Activated effector memory CD4-positive, alpha-beta T cell treated with Interleukin-2 at 50 U/mL for 16 hours (primary cell): ENCODE measurements around the gene INO80D.
A peak's percentile ranks its signal among the peaks of the same experiment; 100 is the strongest.

ENCODE experiments used
- DNase-seq: peaks from one replicate; pipeline ENCODE4 v3.0.0-alpha.2; 2020

The INO80D gene

DNA sequence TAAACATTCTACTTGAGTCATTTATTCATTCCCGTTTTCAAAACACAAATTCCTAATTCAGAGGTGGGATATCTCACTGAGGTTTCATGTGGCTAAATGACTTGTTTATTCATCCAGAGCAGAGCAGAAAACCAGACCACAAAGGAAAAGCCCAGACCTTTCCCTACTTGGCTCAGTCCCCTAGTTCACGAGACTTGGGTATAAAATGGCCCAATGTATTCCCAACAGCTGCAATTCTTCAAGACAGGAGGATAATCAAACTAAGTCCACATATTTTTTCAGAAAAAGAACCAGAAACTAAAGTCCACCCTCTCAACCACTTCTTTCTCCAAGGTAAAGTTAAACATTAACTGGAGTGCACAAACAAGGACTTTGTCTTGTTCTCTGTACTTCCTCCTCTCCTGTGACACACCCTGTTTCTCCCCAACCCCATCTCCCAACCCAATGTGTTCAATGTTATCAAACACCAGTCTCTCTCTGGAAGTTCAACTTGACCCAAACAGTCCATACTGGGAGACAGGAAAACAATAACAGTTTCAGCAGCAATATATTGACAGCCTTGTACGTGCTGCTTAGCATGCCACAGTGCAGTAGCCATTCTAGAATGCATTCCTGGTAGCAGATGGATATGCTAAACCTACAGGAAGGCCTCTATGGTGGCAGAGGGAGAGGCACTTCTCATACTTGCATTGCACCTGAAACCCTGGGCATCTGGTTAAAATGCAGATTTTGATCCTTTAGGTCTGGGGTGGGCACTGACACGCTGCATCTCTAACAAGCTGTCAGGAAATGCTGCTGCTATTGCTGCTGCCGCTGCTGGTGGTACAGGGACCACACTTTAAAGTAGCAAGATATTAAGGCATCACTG lies 110.7 kb downstream of the INO80D start:
- no peak for DNase-seq

DNA sequence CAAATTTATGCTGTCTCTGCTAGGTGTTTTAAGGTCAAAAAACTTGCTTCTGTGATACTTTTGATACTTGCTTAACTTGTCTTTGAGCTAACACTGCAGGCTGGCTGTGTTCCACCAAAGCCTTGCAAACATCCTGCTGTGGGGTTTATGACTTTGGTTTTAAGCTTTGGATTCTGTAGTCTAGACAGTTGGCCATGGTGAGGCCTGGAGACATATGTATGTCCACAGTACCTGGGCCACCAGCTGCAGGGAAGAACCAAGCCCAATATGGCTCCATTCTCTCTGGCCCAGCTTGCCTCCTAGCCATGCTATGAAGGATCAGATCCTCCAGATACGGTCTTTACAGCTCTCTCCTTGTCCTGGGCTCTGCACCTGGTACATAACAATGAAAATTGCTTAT lies 113.9 kb downstream of the INO80D start:
- DNase-seq = no peak

DNA sequence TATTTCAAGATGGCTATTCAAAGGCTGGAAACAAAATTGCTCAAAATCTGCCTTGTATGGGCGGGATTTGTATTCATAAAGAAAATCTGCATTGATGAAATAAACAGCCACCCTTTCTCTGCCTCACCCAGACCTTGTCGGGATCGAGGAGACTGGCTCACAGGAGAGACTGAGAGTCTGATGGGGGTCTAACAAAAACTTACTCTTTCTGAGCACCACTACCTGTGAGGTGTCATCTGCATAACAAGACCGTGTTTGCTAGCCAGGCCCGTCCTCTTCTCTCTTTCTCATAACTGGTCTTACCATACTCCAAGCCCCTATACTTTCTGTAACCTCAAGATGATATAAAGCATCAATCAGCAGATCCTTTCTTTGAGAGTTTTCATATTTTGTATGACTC lies 115.6 kb downstream of the INO80D start:
- no peak for DNase-seq

DNA sequence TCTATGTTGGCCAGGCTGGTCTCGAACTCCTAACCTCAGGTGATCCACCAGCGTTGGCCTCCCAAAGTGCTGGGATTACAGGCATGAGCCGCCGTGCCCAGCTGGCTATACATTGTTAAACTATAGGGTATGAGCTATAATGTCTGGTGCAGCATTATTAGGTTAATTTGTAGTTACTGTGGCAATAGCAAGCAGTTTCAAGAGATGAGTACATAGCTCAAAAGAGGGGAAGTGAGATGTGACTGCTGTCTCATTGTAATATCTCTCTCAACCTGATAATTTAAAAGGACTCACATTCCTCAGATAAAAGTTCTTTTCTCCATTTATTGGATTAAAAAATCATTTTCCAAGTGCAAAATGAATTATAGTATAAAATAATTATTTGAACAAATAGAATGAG lies 116.4 kb downstream of the INO80D start:
- no peak for DNase-seq

DNA sequence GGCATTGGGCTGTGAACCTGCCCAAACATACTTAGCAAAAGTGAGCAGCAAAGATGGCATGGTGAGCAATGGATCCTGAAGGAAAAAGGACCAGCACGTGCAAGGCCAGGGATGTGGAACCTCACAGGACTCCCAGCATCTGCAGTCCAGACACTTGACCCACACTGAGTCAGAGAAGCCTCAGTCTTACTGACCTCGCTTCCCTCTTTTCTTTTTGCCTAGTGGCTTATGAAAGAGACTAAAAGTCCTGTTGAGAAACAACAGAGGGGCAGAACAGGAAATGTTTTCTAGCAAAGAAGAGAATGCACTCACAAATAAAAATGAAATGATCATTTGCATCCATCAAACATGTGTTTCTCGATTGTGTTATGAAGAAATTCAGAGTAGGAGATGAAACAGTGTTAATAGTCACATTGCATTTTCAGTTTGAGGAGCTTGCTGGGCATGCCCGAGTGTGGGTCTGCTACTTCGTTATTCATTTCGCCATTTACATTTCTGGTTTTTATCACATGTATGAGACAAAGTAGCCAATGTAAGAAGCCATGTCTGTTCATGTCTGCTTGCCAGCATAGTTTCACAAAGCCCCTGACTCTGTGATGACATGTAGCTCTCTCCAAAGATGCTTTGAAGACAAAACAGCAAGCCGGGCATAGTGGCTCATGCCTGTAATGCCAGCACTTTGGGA lies 118.4 kb downstream of the INO80D start:
- DNase-seq = no peak

DNA sequence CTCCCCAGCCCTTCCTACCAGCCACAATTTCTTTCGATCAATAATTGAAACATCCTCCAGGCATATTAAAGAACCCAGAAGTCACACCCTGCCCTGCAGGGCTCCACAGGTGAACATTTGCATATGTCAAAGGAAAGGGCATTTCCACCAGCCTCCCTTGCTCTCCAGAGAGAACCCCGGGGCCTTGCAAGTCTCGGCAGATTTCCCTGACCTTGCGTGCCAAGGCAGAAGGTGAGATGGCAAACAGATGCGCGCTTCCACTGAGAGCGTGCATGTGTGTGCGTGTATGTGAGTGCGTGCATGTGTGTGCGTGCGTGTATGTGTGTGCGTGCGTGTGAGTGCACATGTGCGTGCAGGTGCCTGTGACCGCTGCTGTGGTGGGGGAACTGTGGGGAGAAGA lies 120.3 kb downstream of the INO80D start:
- no peak for DNase-seq

DNA sequence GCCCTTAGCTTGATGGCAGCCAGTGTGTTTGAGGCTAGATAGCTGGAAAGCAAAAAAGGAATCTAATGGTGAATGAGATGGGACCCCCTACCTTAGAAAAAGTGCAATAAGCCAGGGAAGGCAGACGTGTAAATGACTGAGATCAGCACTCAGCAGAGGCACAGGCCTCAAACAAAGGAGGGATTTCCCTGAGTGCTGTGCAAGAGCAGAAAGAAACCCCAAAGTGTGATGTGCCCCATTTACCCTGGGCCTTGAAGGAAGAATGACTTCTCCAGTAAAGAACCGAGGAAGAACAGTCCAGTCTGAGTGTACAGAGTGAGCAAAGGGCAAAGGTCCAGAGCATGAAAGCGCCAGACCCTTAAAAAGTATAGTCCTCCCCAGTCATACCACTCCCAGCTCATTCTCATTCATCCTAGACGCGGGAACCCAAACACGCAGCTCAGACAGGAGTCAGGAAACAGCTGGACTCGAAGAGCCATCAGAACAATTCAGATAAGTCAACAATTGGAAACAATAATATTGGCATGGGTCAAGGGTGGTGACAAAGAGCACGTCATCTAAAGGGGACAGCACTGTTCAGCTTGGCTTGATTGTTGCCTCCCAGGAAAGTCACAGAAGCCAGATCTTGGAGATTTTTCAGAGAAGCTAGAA lies 121.7 kb downstream of the INO80D start:
- DNase-seq = no peak

DNA sequence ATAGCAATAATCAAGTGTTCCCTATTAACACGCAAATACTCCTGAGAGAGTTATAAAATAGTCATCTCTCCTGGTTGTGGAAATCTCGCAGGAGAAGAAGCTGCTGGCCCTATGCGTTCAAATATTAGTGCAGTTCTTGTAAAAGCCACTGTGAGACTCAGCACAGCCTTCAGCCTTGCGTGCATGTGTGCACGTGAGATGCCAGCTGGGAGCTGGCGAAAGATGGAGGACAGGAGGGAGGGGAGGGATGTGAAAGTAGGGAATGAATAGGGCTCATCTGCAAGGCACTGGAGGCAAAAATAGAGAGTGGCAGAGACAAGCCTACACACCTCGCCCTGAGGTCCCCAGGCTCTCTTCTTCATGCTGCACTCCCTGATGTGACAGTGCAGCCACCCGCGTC lies 126.5 kb downstream of the INO80D start:
- DNase-seq = no peak

DNA sequence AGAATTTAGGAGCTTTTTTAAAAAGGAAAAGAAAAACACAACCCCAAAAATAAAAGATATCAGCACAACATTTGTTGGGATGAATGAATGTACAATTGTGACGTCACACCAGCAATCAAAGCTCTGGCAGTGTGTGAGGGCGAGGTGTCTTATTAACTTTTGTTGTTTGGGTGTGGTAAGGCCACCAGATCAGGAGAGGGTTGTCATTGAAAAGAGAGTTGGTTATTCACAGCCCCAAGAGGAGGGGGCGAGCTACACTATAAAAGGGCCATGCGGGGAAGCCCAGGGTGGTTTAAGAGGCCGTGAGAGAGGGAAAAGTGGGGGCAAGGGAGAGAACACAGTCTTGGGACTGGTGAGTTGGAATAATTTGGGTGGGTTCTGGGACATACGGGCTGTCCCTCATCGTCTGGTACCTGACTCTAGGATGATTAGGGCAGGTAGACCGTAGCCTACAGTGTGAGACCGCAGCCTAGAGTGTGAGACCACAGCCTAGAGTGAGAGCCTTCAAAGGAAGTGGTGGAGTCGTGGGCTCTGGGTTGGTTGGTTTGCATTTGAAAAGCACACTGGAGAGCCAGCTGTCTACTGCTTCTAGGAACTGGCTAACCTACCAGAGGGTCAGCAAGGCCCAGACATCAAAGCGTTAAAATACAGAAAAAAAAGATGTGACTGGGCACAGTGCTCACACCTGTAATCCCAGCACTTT lies 128.4 kb downstream of the INO80D start:
- no peak for DNase-seq

DNA sequence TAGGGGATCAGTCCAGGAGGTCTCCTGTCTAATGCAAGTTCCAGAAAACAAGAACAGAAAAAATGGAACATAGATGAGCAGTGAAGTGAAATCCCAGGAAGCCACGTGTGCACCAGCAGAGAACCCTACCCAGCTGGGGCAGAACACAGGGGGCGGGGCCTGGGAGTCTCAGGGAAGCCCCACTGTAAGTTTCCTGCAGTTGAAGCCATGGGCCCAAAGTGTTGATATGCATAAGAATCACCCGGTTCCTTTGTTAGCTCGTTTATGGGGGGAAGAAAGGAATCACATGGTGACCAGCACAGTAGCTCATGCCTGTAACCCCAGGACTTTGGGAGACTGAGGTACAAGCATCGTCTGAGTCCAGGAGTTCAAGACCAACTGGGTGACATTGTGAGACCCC lies 131.3 kb downstream of the INO80D start:
- DNase-seq = no peak

DNA sequence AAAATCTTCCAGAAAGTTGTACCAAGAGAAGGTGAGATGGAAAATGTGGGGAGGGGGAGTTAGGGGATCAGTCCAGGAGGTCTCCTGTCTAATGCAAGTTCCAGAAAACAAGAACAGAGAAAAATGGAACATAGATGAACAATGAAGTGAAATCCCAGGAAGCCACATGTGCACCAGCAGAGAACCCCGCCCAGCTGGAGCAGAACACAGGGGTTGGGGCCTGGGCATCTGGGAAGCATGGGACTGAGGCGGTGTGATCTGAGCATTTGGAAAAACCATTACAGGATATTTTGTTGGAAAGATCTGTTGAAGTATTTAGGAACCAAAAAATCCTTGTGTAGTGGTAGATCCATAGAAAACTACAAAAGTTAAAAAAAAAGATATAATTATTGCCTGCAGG lies 133.7 kb downstream of the INO80D start:
- DNase-seq = no peak

DNA sequence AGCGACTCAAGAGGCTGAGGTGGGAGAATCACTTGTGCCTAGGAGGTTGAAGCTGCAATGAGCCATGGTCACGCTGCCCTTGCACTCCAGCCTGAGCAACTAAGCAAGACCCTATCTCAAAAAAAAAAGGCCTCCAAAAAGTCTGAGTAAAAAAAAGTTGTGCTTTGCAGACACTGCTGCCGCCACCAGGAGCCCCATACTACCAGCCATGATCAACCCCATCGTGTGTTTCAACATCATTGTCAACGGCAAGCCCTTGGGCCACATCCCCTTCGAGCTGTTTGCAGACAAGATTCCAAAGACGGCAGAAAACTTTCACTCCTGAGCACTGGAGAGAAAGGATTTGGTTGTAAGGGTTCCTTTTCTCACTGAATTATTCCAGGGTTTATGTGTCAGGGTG lies 137.1 kb downstream of the INO80D start:
- DNase-seq = no peak

DNA sequence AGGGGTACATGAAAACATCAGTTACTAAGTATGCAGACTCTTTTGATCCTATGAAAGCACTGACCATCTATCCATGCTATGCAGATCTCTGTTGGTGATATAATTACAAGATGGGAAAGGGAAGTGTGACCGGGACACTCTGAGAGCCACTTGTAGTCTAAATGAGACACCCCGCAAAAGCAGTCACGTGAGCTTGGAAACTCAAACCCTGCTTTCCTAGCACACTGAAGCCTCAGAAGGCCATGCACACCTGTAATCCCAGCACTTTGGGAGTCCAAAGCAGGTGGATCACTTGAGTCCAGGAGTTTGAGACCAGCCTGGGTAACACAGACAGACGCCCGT lies 137.5 kb downstream of the INO80D start:
- no peak for DNase-seq

DNA sequence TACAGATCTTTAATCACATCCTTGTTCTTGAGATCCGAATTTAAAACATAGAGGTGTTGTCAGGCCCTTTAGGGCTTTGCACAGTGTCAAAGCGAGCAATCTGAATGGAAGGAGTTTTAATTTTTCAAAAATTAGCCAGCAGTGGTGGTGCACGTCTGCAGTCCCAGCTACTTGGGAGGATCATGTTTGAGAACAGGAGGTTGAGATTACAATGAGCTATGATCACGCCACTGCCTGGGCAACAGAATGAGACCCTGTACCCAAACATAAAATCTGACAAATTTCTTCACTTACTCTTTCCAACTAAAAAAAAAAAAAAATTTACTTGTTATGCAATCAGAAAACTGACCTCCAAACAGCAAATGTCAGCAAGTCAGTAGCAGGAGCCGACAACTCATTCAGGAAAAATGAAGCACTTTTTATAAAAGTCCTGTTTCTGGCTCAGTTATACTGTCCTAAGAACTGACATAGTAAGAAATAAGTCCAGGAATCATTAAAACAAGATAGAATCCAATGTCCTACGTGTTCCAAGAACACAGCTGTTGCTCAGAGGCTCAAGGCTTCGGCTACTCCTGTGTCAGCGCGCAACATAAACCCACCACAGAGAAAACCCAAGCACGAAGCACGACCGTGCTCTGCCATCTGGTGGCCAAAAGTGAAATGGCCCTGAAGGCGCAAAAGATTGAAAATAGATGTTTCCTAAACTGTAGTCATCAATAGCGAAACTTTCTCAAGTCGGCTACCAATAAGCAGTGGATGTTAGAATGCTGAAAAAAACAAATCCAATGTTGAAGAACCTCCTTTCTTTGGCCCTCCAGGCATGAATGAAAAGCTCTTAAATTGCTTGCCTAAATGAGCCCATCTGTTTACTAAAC lies 138.1 kb downstream of the INO80D start:
- peak; percentile 20 for DNase-seq

DNA sequence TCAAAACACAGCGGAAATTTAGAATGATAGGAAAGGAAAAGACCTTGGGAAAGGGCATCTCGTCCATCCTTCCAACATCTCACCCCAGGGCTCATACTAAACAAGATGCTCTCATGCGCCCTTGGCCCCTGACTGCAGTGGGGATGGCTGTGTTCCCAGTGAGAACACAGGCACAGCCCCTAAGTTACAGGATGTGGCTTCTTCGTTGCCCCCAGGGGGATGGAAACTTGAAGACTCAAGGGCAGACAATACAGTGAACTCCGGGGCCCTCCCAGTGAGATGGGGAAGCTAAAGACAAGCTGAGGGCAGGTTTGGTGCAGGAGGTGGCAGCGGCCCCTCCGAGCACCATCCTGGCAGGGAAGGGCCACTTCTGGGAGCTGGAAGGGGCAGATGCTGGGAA lies 139.7 kb downstream of the INO80D start:
- DNase-seq = no peak
